Chondrocyte (in vitro differentiated cells): ENCODE measurements around the gene KLF15. TPM values are rescaled to one million over a fixed set of nuclear protein-coding genes. Genes with fewer than 3 reads are reported as not detected.

Source experiments
- DNase-seq: peaks from one replicate; pipeline ENCODE4 v3.0.0; 2021; ENCODE audit warnings: mixed read lengths, low spot score
- H3K27ac Mint-ChIP-seq: one replicate; pipeline ENCODE4 v1.8.0; 2021; ENCODE audit warnings: mild to moderate bottlenecking, moderate library complexity, mixed read lengths; ENCODE audit not compliant: unreplicated experiment
- H3K27me3 Mint-ChIP-seq: 2 replicates; pipeline ENCODE4 v1.8.0; 2021; ENCODE audit warnings: low read depth, mixed read lengths
- H3K36me3 Mint-ChIP-seq: 2 replicates; pipeline ENCODE4 v1.8.0; 2021; ENCODE audit warnings: low read depth, mixed read lengths
- H3K4me1 Mint-ChIP-seq: 2 replicates; pipeline ENCODE4 v1.8.0; 2021; ENCODE audit warnings: low read depth, mild to moderate bottlenecking, mixed read lengths
- H3K4me3 Mint-ChIP-seq: one replicate; pipeline ENCODE4 v1.8.0; 2021; ENCODE audit warnings: mild to moderate bottlenecking, moderate library complexity, mixed read lengths; ENCODE audit not compliant: unreplicated experiment
- H3K9me3 Mint-ChIP-seq: 2 replicates; pipeline ENCODE4 v1.8.0; 2021; ENCODE audit warnings: low read depth, mixed read lengths
- total RNA-seq: library from RNA; stranded (reverse); gene quantifications from 3 replicates; pipeline ENCODE4 v1.2.1, GENCODE V29; 2021
- TF ChIP-seq, protein P1 (sequence below): fragments of 200-600 bp; sonication (generic); IDR thresholded peaks from 2 replicates; pipeline ENCODE4 v1.5.0; 2021; ENCODE audit warnings: antibody characterized with exemption, mild to moderate bottlenecking, moderate library complexity

KLF15 gene
- total RNA-seq, 1 donor from 2014 or later, result 1.3 TPM

DNA sequence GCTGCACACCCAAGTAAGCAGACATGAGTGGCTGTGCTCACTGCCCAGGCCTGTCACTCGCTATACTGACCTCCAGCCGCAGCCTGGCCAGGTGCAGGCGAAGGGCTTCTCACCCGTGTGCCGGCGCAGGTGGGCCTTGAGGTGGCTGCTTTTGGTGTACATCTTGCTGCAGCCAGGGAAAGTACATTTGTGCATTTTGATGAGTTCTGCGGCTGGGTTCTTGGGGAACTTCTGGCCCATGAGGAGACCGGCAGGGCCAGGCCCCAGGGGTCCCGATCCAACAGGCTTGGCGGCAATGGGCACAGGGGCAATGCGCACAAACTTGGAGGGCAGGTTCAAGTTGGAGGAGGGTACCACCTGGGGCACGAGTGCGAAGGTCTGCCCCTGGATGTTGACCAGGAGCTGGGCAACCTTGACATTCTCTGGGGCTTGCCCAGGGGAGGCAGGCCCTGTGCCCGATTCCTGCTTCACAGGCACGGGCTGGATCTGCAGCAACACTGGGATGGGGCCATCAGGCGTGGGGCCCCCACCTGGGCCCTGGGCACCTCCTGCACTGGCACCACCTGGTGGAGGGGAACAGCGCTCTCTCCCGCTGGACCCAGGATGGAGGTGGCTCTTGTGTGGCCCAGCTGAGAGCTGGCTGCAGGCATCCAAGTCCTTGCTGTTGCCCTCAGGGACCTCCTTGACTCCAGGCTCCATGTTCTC, 5.3 kb downstream of the KLF15 start:
- no peaks in the 10 kb centered on the region for H3K27me3 Mint-ChIP-seq
- H3K4me1 Mint-ChIP-seq, result peaks cover 12% of the 10 kb centered on the region
- H3K36me3 Mint-ChIP-seq, result no peaks in the 10 kb centered on the region
- H3K4me3 Mint-ChIP-seq, result no peak overlapping the region
- TF ChIP-seq, protein P1, sequence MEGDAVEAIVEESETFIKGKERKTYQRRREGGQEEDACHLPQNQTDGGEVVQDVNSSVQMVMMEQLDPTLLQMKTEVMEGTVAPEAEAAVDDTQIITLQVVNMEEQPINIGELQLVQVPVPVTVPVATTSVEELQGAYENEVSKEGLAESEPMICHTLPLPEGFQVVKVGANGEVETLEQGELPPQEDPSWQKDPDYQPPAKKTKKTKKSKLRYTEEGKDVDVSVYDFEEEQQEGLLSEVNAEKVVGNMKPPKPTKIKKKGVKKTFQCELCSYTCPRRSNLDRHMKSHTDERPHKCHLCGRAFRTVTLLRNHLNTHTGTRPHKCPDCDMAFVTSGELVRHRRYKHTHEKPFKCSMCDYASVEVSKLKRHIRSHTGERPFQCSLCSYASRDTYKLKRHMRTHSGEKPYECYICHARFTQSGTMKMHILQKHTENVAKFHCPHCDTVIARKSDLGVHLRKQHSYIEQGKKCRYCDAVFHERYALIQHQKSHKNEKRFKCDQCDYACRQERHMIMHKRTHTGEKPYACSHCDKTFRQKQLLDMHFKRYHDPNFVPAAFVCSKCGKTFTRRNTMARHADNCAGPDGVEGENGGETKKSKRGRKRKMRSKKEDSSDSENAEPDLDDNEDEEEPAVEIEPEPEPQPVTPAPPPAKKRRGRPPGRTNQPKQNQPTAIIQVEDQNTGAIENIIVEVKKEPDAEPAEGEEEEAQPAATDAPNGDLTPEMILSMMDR, result peak; percentile 15
- no peak overlapping the region for H3K27ac Mint-ChIP-seq
- DNase-seq, result peak; percentile 81
- no peaks in the 10 kb centered on the region for H3K9me3 Mint-ChIP-seq

DNA sequence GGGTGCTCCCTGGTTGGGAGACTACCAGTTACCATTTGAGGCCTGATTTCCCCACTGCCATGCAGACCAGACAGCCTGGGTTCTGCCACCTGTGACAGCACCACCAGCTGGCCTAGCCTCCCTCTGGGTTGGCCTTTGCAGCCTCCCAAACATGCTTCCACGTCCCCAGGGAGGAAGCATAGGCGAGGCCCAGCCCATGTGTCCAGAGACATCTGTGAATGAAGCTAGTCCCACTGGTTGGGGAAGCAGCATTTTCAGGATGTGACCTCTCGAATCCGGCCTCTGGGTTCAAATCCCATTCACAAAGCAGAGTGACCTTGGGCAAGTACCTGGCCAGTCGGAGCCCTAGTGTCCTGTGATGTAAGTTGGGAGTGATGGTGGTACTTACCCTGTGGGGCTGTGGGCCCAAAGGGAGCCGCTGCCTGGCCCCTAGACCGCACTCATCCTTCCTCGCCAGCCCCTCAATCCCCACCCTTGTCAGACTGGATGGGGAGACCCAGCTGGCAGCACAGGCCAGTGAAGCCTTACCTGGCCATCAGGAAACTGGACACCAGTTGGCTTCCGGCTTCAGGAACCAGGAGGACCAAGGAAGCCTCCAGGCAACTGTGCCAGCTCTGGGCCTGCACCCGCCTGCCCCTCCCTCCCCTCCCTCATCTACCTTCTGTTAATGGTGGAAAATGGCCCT, 6.0 kb downstream of the KLF15 start:
- Mint-ChIP-seq H3K4me3 (no peak overlapping the region), H3K36me3 (no peaks in the 10 kb centered on the region), H3K4me1 (peaks cover 8% of the 10 kb centered on the region), H3K27ac (no peak overlapping the region), H3K9me3 (no peaks in the 10 kb centered on the region), H3K27me3 (no peaks in the 10 kb centered on the region)
- no peak for DNase-seq
- TF ChIP-seq, protein P1, result no peak

DNA sequence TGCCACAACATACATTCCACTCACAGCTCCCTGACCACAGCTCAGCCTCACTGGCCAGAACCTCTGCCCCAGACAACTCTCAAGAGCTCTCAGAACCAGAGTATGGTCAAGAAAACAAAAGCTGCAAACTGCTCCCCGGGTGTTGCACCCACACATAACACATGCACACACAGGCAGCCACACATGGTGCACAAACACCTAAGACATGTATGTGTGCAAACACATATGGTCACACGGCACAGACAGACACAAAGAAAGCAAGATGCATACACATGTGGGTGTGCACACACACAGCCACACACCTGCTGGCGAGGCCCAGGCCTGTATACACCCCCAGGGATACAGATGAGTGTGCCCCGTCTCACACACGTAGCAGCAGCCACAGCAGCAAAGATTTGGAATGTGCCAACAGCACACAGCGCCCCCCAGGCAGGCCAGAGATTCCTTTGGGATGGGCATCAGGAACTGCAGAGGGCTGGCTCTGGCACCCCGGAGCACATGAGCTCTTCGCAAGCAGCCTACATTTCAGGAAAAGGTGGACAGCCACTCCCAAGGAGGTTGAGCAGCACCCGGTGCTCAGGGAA, 6.6 kb downstream of the KLF15 start:
- no peaks in the 10 kb centered on the region for H3K27me3 Mint-ChIP-seq
- peaks cover 4% of the 10 kb centered on the region for H3K4me1 Mint-ChIP-seq
- H3K9me3 Mint-ChIP-seq, result no peaks in the 10 kb centered on the region
- no peak overlapping the region for H3K27ac Mint-ChIP-seq
- TF ChIP-seq, protein P1, result no peak
- no peak overlapping the region for H3K4me3 Mint-ChIP-seq
- peak; percentile 69 for DNase-seq
- H3K36me3 Mint-ChIP-seq, result no peaks in the 10 kb centered on the region

DNA sequence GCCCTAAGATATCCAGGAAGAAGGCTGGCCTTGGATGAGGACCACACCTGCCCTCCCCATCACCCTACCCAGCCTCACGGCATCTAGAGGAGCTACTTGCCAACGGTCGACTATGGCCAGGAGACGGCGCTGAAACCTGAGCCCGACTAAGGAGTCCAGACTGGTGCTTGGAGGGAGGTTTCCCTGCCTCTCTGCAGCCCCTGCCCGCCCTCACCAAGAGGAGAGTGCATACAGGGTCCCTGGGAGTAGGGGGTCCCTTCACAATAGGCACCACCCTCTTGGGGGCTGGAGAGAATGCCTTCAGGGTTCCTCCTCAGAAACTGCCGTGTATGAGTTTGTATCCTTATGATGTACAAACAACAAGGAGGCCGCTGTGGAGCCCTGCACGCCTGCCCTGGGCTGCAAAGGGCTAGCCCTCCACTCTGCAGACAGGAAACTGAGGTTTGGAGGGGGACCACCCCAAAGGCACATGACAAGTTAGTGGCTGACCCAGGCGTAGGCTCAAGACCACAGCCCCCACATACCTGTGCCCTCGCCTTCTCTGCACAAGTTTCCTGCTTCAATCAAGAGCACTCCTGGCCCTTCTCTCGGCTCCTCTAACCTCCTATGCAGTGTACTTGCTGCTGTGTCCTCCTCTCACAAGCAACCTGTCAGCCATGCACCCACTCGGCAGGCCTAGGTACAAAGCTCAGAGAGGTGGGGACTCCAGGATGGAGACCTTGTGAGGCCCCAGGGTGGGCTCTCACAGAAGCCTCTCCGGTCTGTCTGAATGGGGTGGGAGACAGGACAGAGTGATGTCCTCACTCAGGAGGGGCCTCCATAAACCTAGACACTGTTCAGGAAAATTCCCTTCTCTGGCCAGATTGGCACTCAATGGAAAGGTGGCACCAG, 7.4 kb downstream of the KLF15 start:
- H3K36me3 Mint-ChIP-seq, result no peaks in the 10 kb centered on the region
- no peak overlapping the region for H3K27ac Mint-ChIP-seq
- no peaks in the 10 kb centered on the region for H3K4me1 Mint-ChIP-seq
- no peaks in the 10 kb centered on the region for H3K9me3 Mint-ChIP-seq
- peak; percentile 81 for DNase-seq
- no peak overlapping the region for H3K4me3 Mint-ChIP-seq
- TF ChIP-seq, protein P1, result no peak
- no peaks in the 10 kb centered on the region for H3K27me3 Mint-ChIP-seq

DNA sequence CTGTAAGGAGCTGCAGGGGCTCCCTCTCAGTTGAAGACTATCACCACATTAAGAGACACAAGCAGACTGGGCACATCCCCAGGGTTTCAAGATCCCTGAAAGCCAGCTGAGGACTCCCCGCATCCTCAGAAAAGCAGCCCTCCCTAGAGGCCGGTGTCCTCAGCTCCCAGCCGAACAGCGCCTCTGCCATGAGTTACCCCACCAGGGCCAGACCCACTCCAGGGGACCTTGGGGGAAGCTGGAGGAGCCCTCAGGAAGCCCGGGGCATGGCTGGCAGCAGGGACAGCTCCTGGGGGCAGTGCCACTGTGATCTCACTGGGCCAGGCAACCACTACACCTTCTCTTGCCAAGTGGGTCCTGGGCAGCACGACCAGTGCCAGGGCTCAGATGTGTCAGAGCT, 8.1 kb downstream of the KLF15 start:
- H3K36me3 Mint-ChIP-seq, result no peaks in the 10 kb centered on the region
- peak; percentile 79 for DNase-seq
- H3K4me1 Mint-ChIP-seq, result no peaks in the 10 kb centered on the region
- H3K4me3 Mint-ChIP-seq, result no peak overlapping the region
- TF ChIP-seq, protein P1, result no peak
- H3K9me3 Mint-ChIP-seq, result no peaks in the 10 kb centered on the region
- no peaks in the 10 kb centered on the region for H3K27me3 Mint-ChIP-seq
- H3K27ac Mint-ChIP-seq, result no peak overlapping the region
